Panc1 (cell line): ENCODE data around the gene DNAJA3. TPM values are rescaled to one million over a fixed set of nuclear protein-coding genes. Genes with fewer than 3 reads are reported as not detected.

Source experiments
- ATAC-seq: fragments of 200-7000 bp; cut with Tn5 transposase; 2 replicates; pipeline ENCODE4 v1.9.1; 2020; ENCODE audit warnings: mild to moderate bottlenecking, moderate library complexity
- BruUV-seq: library from RNA; stranded (reverse); fragments of 400-500 nt; replicated peaks from 2 replicates; lab custom pipeline; 2021; lab: Mats Ljungman, UMichigan
- CTCF ChIA-PET: fragments of 300-600 bp; sonication (Branson Sonifier 250); formaldehyde crosslinking; loops from one replicate; lab custom pipeline; 2022; ENCODE audit warnings: antibody characterized with exemption; lab: Charles Lee
- POLR2A ChIA-PET: fragments of 300-600 bp; sonication (Branson Sonifier 250); formaldehyde crosslinking; loops from one replicate; lab custom pipeline; 2022; ENCODE audit warnings: antibody characterized with exemption; lab: Charles Lee
- DNase-seq: peaks from one replicate; pipeline ENCODE4 v3.0.0-alpha.2; 2010; ENCODE audit warnings: low read depth, low spot score
- H3K27ac ChIP-seq: 2 replicates; pipeline ENCODE4 v1.5.1; 2011; ENCODE audit warnings: mild to moderate bottlenecking, low read length, inconsistent platforms
- H3K27me3 ChIP-seq: fragments of 200-500 bp; sonication (Bioruptor generic); 2 replicates; pipeline ENCODE4 v1.6.0; 2014; ENCODE audit warnings: low read length, inconsistent platforms; ENCODE audit not compliant: control insufficient read depth, insufficient read depth
- H3K36me3 ChIP-seq: fragments of 200-500 bp; sonication (Bioruptor generic); 2 replicates; pipeline ENCODE4 v1.5.1; 2014; ENCODE audit warnings: inconsistent platforms, mild to moderate bottlenecking, low read length, moderate library complexity; ENCODE audit not compliant: control insufficient read depth, insufficient read depth
- H3K4me1 ChIP-seq: 2 replicates; pipeline ENCODE4 v1.5.1; 2011; ENCODE audit warnings: inconsistent platforms, mild to moderate bottlenecking, low read length, moderate library complexity; ENCODE audit not compliant: control insufficient read depth, insufficient read depth
- H3K4me3 ChIP-seq, 2 experiments: 2 replicates each; pipeline ENCODE4 v1.5.1; 2011 to 2012; ENCODE audit warnings: low read depth in 2 of 2, low read length in 2 of 2, mild to moderate bottlenecking in 2 of 2, inconsistent platforms in 1 of 2, moderate library complexity in 1 of 2
- H3K9me3 ChIP-seq: fragments of 200-500 bp; sonication (Bioruptor generic); 2 replicates; pipeline ENCODE4 v1.5.1; 2014; ENCODE audit warnings: low read depth, mild to moderate bottlenecking, inconsistent platforms, low read length, moderate library complexity; ENCODE audit not compliant: control insufficient read depth, insufficient read depth
- CTCF ChIP-seq: fragments of 450-650 bp; IDR thresholded peaks from 2 replicates; pipeline ENCODE4 v1.5.1; 2017; ENCODE audit warnings: mild to moderate bottlenecking
- POLR2AphosphoS5 ChIP-seq: IDR thresholded peaks from 2 replicates; pipeline ENCODE4 v1.6.1; 2012; ENCODE audit warnings: mild to moderate bottlenecking, low read depth, low read length, moderate library complexity
- SIN3A ChIP-seq: IDR thresholded peaks from 2 replicates; pipeline ENCODE4 v1.6.1; 2012; ENCODE audit warnings: low read depth, mild to moderate bottlenecking, low read length, moderate library complexity, borderline replicate concordance; ENCODE audit not compliant: insufficient read depth
- TCF7L2 ChIP-seq: IDR thresholded peaks from 2 replicates; pipeline ENCODE4 v1.6.1; 2011; ENCODE audit warnings: mild to moderate bottlenecking, low read depth, low read length, inconsistent platforms
- in situ Hi-C: cut with HindIII; loops from 2 replicates; pipeline ENCODE4 v1.10.0; 2016; ENCODE audit warnings: low sequenced_read_pairs, low pct_unique_long_range_greater_than_20kb
- intact Hi-C: fragments of 100-400 bp; cut with micrococcal nuclease; formaldehyde crosslinking; loops from one replicate; pipeline ENCODE4 v1.10.0; 2022; ENCODE audit not compliant: unreplicated experiment
- total RNA-seq: library from RNA; stranded (reverse); gene quantifications from one replicate; pipeline ENCODE4 v1.2.1, GENCODE V29; 2021; ENCODE audit not compliant: unreplicated experiment
- TF ChIP-seq, protein P1 (sequence below), 2 experiments: IDR thresholded peaks; 2 replicates each; pipeline ENCODE4 v1.6.1; 2011 to 2012; ENCODE audit warnings: low read depth in 2 of 2, control low read depth in 1 of 2, low read length in 1 of 2, mild to moderate bottlenecking in 1 of 2, moderate library complexity in 1 of 2; ENCODE audit not compliant: insufficient read depth in 1 of 2

The DNAJA3 gene
- total RNA-seq, 1 experiment from 2014 or later: 68.7 TPM

DNA sequence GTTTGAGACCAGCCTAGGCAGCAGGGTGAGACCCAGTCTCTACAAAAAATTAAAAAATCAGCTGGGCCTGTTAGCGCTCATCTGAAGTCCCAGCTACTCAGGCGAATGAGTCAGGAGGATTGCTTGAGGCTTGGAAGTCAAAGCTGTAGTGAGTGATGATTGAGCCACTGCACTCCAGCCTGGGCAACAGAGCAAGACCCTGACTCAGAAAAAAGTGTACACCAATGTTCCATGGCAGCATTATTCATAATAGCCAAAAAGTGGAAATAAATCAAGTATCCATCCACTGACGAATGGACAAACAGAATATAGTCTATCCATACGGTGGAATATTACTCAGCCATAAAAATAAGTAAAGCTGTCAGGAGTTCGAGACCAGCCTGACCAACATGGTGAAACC lies 46.2 kb downstream of the DNAJA3 start:
- ChIA-PET POLR2A (no interaction called here), CTCF (no interaction called here)
- no peak for ATAC-seq
- BruUV-seq: no TSS peak
- Histone ChIP-seq H3K9me3 (no peaks in the 10 kb centered on the region), H3K4me3 (no peak overlapping the region), H3K27ac (no peak overlapping the region), H3K4me1 (peaks cover 12% of the 10 kb centered on the region), H3K36me3 (peaks cover under 1% of the 10 kb centered on the region; the same call in 1 of the 2 replicates), H3K27me3 (no peaks in the 10 kb centered on the region)
- no peak for DNase-seq
- TF ChIP-seq, protein P1, sequence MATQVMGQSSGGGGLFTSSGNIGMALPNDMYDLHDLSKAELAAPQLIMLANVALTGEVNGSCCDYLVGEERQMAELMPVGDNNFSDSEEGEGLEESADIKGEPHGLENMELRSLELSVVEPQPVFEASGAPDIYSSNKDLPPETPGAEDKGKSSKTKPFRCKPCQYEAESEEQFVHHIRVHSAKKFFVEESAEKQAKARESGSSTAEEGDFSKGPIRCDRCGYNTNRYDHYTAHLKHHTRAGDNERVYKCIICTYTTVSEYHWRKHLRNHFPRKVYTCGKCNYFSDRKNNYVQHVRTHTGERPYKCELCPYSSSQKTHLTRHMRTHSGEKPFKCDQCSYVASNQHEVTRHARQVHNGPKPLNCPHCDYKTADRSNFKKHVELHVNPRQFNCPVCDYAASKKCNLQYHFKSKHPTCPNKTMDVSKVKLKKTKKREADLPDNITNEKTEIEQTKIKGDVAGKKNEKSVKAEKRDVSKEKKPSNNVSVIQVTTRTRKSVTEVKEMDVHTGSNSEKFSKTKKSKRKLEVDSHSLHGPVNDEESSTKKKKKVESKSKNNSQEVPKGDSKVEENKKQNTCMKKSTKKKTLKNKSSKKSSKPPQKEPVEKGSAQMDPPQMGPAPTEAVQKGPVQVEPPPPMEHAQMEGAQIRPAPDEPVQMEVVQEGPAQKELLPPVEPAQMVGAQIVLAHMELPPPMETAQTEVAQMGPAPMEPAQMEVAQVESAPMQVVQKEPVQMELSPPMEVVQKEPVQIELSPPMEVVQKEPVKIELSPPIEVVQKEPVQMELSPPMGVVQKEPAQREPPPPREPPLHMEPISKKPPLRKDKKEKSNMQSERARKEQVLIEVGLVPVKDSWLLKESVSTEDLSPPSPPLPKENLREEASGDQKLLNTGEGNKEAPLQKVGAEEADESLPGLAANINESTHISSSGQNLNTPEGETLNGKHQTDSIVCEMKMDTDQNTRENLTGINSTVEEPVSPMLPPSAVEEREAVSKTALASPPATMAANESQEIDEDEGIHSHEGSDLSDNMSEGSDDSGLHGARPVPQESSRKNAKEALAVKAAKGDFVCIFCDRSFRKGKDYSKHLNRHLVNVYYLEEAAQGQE (IDR thresholded peaks at IDR 0.05; ENCODE audit: insufficient read depth in 1 of 2, low read depth in 2 of 2, low read length in 1 of 2): no peak
- TF ChIP-seq TCF7L2: no peak
- TF ChIP-seq CTCF: no peak
- no peak for TF ChIP-seq POLR2AphosphoS5
- TF ChIP-seq SIN3A: no peak
- intact Hi-C loops (no loop called here), in situ Hi-C loops (no loop called here)

DNA sequence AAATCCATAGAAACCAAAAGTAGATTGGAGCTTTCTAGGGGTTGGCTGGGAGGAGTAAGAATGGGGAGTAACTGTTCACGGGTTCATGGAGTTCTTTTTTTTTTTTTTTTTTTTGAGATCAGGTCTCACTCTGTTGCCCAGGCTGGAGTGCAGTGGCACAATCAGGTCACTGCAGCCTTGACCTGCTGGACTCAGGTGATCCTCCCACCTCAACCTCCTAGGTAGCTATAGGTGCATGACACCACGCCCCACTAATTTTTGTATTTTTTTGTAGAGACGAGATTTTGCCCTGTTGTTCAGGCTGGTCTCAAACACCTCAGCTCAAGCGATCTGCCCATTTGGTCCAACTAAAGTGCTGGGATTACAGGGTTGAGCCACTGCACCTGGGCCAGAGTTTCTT lies 47.2 kb downstream of the DNAJA3 start:
- Histone ChIP-seq H3K4me1 (peaks cover 14% of the 10 kb centered on the region), H3K4me3 (no peak overlapping the region; a peak in 1 of 4 replicates), H3K9me3 (no peaks in the 10 kb centered on the region), H3K27ac (no peak overlapping the region), H3K36me3 (no peaks in the 10 kb centered on the region; the same call in 1 of the 2 replicates), H3K27me3 (no peaks in the 10 kb centered on the region)
- POLR2A ChIA-PET: interaction anchor here (0.7 kb wide), 1 partner anchor 36 kb away, joined by 16 read pairs; no protein-coding TSS in a partner anchor
- intact Hi-C loops: no loop called here
- in situ Hi-C loops: no loop called here
- no peak for TF ChIP-seq POLR2AphosphoS5
- TF ChIP-seq, protein P1 (IDR thresholded peaks at IDR 0.05; ENCODE audit: insufficient read depth in 1 of 2, low read depth in 2 of 2, low read length in 1 of 2): no peak
- TF ChIP-seq SIN3A: no peak
- no peak for TF ChIP-seq TCF7L2
- no peak for TF ChIP-seq CTCF
- no peak for DNase-seq
- CTCF ChIA-PET: no interaction called here
- no peak for ATAC-seq
- BruUV-seq: no TSS peak
